ENCODE measurements around the gene ATP6V0B. TPM values are rescaled to one million over a fixed set of nuclear protein-coding genes. Genes with fewer than 3 reads are reported as not detected.

The ATP6V0B gene
- total and polyA plus RNA-seq, 9 of the 15 experiments (the other 6 are each of a cell fraction or from before 2014, with no cell fraction given) = 137 to 328 (median 220) TPM

DNA sequence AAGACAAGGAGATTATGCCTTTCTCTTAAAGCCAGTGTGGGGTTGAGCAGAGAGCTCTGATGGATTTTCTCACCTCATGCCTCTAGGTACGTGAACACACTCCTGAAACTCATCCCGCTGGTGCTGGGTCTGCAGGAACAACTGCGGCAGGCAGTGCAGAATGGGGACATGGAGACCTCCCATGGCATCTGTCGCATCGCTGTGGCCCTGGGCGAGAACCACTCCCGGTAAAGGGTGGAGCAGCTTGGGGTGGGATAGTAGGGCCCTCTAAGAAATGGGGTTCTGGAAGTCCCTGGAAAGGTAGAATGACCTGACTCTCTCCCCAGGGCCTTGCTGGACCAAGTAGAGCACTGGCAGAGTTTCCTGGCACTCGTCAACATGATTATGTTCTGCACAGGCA is 18.5 kb upstream of the ATP6V0B start (continued):
- no peak for TF ChIP-seq ZFPM2 (CRISPR knock-in tag; IDR thresholded peaks at IDR 0.05)
- TF ChIP-seq, protein P1, sequence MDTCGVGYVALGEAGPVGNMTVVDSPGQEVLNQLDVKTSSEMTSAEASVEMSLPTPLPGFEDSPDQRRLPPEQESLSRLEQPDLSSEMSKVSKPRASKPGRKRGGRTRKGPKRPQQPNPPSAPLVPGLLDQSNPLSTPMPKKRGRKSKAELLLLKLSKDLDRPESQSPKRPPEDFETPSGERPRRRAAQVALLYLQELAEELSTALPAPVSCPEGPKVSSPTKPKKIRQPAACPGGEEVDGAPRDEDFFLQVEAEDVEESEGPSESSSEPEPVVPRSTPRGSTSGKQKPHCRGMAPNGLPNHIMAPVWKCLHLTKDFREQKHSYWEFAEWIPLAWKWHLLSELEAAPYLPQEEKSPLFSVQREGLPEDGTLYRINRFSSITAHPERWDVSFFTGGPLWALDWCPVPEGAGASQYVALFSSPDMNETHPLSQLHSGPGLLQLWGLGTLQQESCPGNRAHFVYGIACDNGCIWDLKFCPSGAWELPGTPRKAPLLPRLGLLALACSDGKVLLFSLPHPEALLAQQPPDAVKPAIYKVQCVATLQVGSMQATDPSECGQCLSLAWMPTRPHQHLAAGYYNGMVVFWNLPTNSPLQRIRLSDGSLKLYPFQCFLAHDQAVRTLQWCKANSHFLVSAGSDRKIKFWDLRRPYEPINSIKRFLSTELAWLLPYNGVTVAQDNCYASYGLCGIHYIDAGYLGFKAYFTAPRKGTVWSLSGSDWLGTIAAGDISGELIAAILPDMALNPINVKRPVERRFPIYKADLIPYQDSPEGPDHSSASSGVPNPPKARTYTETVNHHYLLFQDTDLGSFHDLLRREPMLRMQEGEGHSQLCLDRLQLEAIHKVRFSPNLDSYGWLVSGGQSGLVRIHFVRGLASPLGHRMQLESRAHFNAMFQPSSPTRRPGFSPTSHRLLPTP (IDR thresholded peaks at IDR 0.05; ENCODE audit: borderline replicate concordance, extremely low read depth, insufficient read length) = no peak
- TF ChIP-seq NFRKB (IDR thresholded peaks at IDR 0.05; ENCODE audit: low read depth) = no peak
- no peak for TF ChIP-seq ATF7 (IDR thresholded peaks at IDR 0.05)
- no peak for TF ChIP-seq ZNF175 (CRISPR knock-in tag; IDR thresholded peaks at IDR 0.05; ENCODE audit: low read depth)
- TF ChIP-seq STAT5B (CRISPR knock-in tag; IDR thresholded peaks at IDR 0.05) = no peak
- no peak for TF ChIP-seq RBM17 (IDR thresholded peaks at IDR 0.05; ENCODE audit: borderline replicate concordance, low read depth, low read length)
- TF ChIP-seq MEIS2 (IDR thresholded peaks at IDR 0.05; ENCODE audit: partially characterized antibody) = no peak
- no peak for TF ChIP-seq SMARCA5 (IDR thresholded peaks at IDR 0.05)
- TF ChIP-seq, protein P2, sequence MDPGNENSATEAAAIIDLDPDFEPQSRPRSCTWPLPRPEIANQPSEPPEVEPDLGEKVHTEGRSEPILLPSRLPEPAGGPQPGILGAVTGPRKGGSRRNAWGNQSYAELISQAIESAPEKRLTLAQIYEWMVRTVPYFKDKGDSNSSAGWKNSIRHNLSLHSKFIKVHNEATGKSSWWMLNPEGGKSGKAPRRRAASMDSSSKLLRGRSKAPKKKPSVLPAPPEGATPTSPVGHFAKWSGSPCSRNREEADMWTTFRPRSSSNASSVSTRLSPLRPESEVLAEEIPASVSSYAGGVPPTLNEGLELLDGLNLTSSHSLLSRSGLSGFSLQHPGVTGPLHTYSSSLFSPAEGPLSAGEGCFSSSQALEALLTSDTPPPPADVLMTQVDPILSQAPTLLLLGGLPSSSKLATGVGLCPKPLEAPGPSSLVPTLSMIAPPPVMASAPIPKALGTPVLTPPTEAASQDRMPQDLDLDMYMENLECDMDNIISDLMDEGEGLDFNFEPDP (CRISPR knock-in tag; IDR thresholded peaks at IDR 0.05) = no peak
- TF ChIP-seq ZNF780A (CRISPR knock-in tag; IDR thresholded peaks at IDR 0.05) = no peak
- no peak for TF ChIP-seq ZNF41 (CRISPR knock-in tag; conservative IDR thresholded peaks at IDR 0.05)
- TF ChIP-seq, protein P3, sequence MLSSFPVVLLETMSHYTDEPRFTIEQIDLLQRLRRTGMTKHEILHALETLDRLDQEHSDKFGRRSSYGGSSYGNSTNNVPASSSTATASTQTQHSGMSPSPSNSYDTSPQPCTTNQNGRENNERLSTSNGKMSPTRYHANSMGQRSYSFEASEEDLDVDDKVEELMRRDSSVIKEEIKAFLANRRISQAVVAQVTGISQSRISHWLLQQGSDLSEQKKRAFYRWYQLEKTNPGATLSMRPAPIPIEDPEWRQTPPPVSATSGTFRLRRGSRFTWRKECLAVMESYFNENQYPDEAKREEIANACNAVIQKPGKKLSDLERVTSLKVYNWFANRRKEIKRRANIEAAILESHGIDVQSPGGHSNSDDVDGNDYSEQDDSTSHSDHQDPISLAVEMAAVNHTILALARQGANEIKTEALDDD (IDR thresholded peaks at IDR 0.05) = no peak
- no peak for TF ChIP-seq MECOM (CRISPR knock-in tag; IDR thresholded peaks at IDR 0.05)
- no peak for TF ChIP-seq TBP (optimal IDR thresholded peaks at IDR 0.05; ENCODE audit: low read depth, low read length)

Data from K562 (cell line).